ENCODE measurements around the gene SLC44A5. TPM values are rescaled to one million over a fixed set of nuclear protein-coding genes. Genes with fewer than 3 reads are reported as not detected.
A peak's percentile ranks its signal among the peaks of the same experiment; 100 is the strongest.

The SLC44A5 gene
- total RNA-seq, 1 donor from 2014 or later, result 0.21 TPM

- no peak overlapping the region for H3K27ac Mint-ChIP-seq (ENCODE audit: unreplicated experiment)
- H3K36me3 Mint-ChIP-seq (ENCODE audit: unreplicated experiment), result no peaks in the 10 kb centered on the region
- H3K9me3 Mint-ChIP-seq (ENCODE audit: unreplicated experiment), result no peaks in the 10 kb centered on the region
- no peak overlapping the region for H3K4me3 Mint-ChIP-seq (ENCODE audit: unreplicated experiment)
- no peaks in the 10 kb centered on the region for H3K4me1 Mint-ChIP-seq (ENCODE audit: unreplicated experiment)
- DNase-seq (ENCODE audit: extremely low spot score, unreplicated experiment), result no peak
- H3K27me3 Mint-ChIP-seq (ENCODE audit: unreplicated experiment), result no peaks in the 10 kb centered on the region
- TF ChIP-seq CTCF (IDR thresholded peaks at IDR 0.05), result no peak
Observed at GRCh38 chr1:75220072-75220471, 390.8 kb downstream of the SLC44A5 start.

GRCh38 chr1:75214017-75214416, 396.9 kb downstream of the SLC44A5 start:
- Mint-ChIP-seq H3K9me3 (ENCODE audit: unreplicated experiment) (no peaks in the 10 kb centered on the region), H3K4me1 (ENCODE audit: unreplicated experiment) (no peaks in the 10 kb centered on the region), H3K4me3 (ENCODE audit: unreplicated experiment) (no peak overlapping the region), H3K27ac (ENCODE audit: unreplicated experiment) (no peak overlapping the region), H3K27me3 (ENCODE audit: unreplicated experiment) (no peaks in the 10 kb centered on the region), H3K36me3 (ENCODE audit: unreplicated experiment) (no peaks in the 10 kb centered on the region)
- DNase-seq (ENCODE audit: extremely low spot score, unreplicated experiment), result no peak
- TF ChIP-seq CTCF (IDR thresholded peaks at IDR 0.05), result no peak

GRCh38 chr1:75211648-75212047, 399.3 kb downstream of the SLC44A5 start:
- Mint-ChIP-seq H3K4me3 (ENCODE audit: unreplicated experiment) (no peak overlapping the region), H3K9me3 (ENCODE audit: unreplicated experiment) (no peaks in the 10 kb centered on the region), H3K36me3 (ENCODE audit: unreplicated experiment) (no peaks in the 10 kb centered on the region), H3K4me1 (ENCODE audit: unreplicated experiment) (no peaks in the 10 kb centered on the region), H3K27ac (ENCODE audit: unreplicated experiment) (no peak overlapping the region), H3K27me3 (ENCODE audit: unreplicated experiment) (no peaks in the 10 kb centered on the region)
- no peak for TF ChIP-seq CTCF (IDR thresholded peaks at IDR 0.05)
- no peak for DNase-seq (ENCODE audit: extremely low spot score, unreplicated experiment)

DNA sequence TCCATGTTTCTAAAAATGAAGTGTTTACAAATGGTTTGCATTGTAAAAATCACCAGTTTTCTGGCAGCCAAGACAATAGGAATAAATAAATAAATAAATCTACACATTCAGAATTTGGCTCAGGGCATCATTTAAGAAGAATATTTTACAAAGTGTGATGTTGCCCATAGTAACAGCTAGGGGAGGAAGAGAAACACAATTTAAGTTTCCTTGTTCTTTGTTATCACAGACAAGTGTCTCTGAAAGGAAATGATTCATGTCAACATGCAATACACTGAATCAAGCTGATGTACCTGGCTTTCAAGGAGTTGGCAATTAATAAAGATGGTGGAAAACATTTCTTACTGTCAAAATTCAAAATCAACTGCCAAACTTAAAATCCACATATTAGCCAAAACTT, 402.1 kb downstream of the SLC44A5 start:
- TF ChIP-seq CTCF (IDR thresholded peaks at IDR 0.05), result no peak
- H3K27ac Mint-ChIP-seq (ENCODE audit: unreplicated experiment), result no peak overlapping the region
- no peaks in the 10 kb centered on the region for H3K36me3 Mint-ChIP-seq (ENCODE audit: unreplicated experiment)
- H3K4me3 Mint-ChIP-seq (ENCODE audit: unreplicated experiment), result no peak overlapping the region
- no peaks in the 10 kb centered on the region for H3K9me3 Mint-ChIP-seq (ENCODE audit: unreplicated experiment)
- H3K4me1 Mint-ChIP-seq (ENCODE audit: unreplicated experiment), result no peaks in the 10 kb centered on the region
- DNase-seq (ENCODE audit: extremely low spot score, unreplicated experiment), result no peak
- peaks cover under 1% of the 10 kb centered on the region for H3K27me3 Mint-ChIP-seq (ENCODE audit: unreplicated experiment)

DNA sequence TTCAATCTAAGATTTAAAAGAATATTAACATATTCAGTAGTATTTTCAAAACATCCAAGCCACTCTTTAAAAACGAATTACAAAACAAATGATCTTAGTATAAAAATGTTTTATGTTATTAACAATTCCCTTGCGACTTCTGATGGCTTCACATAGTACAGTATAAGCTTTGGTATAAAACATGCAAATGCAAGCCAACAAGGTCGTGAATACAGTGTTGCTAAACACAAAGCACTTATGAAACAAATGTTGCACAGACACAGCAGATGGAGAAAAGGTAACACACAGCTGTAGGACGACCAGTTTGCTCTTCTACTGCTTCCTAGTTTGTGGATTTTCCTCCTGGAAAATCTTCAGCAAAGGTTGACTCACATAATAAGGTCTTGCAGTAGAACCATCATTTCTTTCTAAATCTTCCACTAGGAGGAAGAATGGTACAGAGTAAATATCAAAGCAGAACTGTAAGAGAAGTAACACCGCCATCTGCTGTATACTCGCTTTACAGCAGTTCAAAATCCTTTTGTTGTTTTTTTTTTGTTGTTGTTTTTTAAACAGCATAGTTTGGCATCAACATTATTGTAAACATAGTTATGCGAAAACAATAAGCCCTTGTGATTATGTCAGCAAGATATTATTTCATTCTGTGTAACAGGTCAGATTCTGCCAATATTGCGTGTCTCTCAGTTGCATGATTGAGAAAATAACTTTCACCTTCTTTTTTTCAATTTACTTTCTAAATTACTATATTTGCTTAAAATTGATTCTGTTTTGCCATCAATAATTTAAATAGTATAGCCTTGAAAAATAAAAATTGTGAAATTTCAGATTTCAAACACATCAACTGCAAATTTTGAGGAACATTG, 407.3 kb downstream of the SLC44A5 start:
- no peak for DNase-seq (ENCODE audit: extremely low spot score, unreplicated experiment)
- H3K36me3 Mint-ChIP-seq (ENCODE audit: unreplicated experiment), result no peaks in the 10 kb centered on the region
- H3K27me3 Mint-ChIP-seq (ENCODE audit: unreplicated experiment), result peaks cover 1% of the 10 kb centered on the region
- no peak overlapping the region for H3K27ac Mint-ChIP-seq (ENCODE audit: unreplicated experiment)
- no peaks in the 10 kb centered on the region for H3K4me1 Mint-ChIP-seq (ENCODE audit: unreplicated experiment)
- H3K4me3 Mint-ChIP-seq (ENCODE audit: unreplicated experiment), result no peak overlapping the region
- peak; percentile 75 for TF ChIP-seq CTCF (IDR thresholded peaks at IDR 0.05)
- no peaks in the 10 kb centered on the region for H3K9me3 Mint-ChIP-seq (ENCODE audit: unreplicated experiment)
